Measurements from ENCODE around the gene AGRP.

Gene AGRP

GRCh38 chr16:67447508-67448076, 35.8 kb downstream of the AGRP start:
- peaks cover 64 to 90% of the 10 kb centered on the region in 2 experiments for H3K36me3 ChIP-seq (ENCODE audit: control insufficient read depth in 1 of 2, insufficient read depth in 2 of 2, low read depth in 1 of 2, low read length in 2 of 2)
- H3K14ac ChIP-seq (ENCODE audit: low read length in 2 of 2) = no peak overlapping the region
- no peak overlapping the region for H2BK5ac ChIP-seq (ENCODE audit: low read depth, low read length, poor library complexity, severe bottlenecking)
- 86% methylated on average over 5 of the region's 6 CpGs for WGBS
- peaks cover 37% of the 10 kb centered on the region for H3K4me1 ChIP-seq (ENCODE audit: control insufficient read depth, insufficient read depth, low read depth, low read length)
- no peak overlapping the region for H3K4me2 ChIP-seq (ENCODE audit: low read length, poor library complexity, severe bottlenecking)
- peak overlapping the region in 1 of 2 experiments; percentile 18 for H3K18ac ChIP-seq (ENCODE audit: low read depth in 1 of 2, low read length in 2 of 2)
- no peak overlapping the region for H4K8ac ChIP-seq (ENCODE audit: low read length)
- H3K27ac ChIP-seq (ENCODE audit: low read length, poor library complexity, severe bottlenecking) = no peak overlapping the region
- peak; percentile 55 for DNase-seq
- no peaks in the 10 kb centered on the region for H3K9me3 ChIP-seq (ENCODE audit: control insufficient read depth, low read length)
- no peak overlapping the region for H3K23ac ChIP-seq (ENCODE audit: low read length in 2 of 2)
- H4K91ac ChIP-seq (ENCODE audit: low read length) = no peak overlapping the region
- H3K27me3 ChIP-seq (ENCODE audit: control insufficient read depth in 1 of 2, insufficient read depth in 1 of 2, low read length in 2 of 2) = no peaks in the 10 kb centered on the region
- H2BK12ac ChIP-seq (ENCODE audit: low read length in 2 of 2) = peak overlapping the region in 1 of 2 experiments; percentile 6
- H2BK15ac ChIP-seq (ENCODE audit: low read depth, poor library complexity, severe bottlenecking) = no peak overlapping the region
- H2AFZ ChIP-seq (ENCODE audit: low read depth, low read length) = no peak overlapping the region
- no peak overlapping the region for H3K4ac ChIP-seq (ENCODE audit: low read depth in 1 of 2, low read length in 2 of 2)
- peak overlapping the region; percentile 65 for H3K9ac ChIP-seq (ENCODE audit: low read length)
- H2BK120ac ChIP-seq (ENCODE audit: low read depth, low read length) = no peak overlapping the region
- peaks cover 64% of the 10 kb centered on the region for H3K79me1 ChIP-seq (replicated peaks; ENCODE audit: low read length, poor library complexity, severe bottlenecking)
- no peak overlapping the region for H2AK5ac ChIP-seq (ENCODE audit: low read length, severe bottlenecking)
- peak overlapping the region in 1 of 2 experiments; percentile 44 for H3K4me3 ChIP-seq (ENCODE audit: insufficient read depth in 1 of 2, low read depth in 1 of 2, low read length in 2 of 2)

- H2BK5ac ChIP-seq (ENCODE audit: low read depth, low read length, poor library complexity, severe bottlenecking) = no peak overlapping the region
- peak overlapping the region in 1 of 2 experiments; percentile 23 for H3K18ac ChIP-seq (ENCODE audit: low read depth in 1 of 2, low read length in 2 of 2)
- 90% methylated on average over 8 of the region's 8 CpGs for WGBS
- DNase-seq = no peak
- H3K79me1 ChIP-seq (replicated peaks; ENCODE audit: low read length, poor library complexity, severe bottlenecking) = peaks cover 65% of the 10 kb centered on the region
- H3K4me2 ChIP-seq (ENCODE audit: low read length, poor library complexity, severe bottlenecking) = no peak overlapping the region
- H2AFZ ChIP-seq (ENCODE audit: low read depth, low read length) = no peak overlapping the region
- H3K4me1 ChIP-seq (ENCODE audit: control insufficient read depth, insufficient read depth, low read depth, low read length) = peaks cover 37% of the 10 kb centered on the region
- H2BK15ac ChIP-seq (ENCODE audit: low read depth, poor library complexity, severe bottlenecking) = peak overlapping the region; percentile 57
- peak overlapping the region; percentile 65 for H2BK120ac ChIP-seq (ENCODE audit: low read depth, low read length)
- H4K8ac ChIP-seq (ENCODE audit: low read length) = peak overlapping the region; percentile 81
- peak overlapping the region in 1 of 2 experiments; percentile 65 for H2BK12ac ChIP-seq (ENCODE audit: low read length in 2 of 2)
- H3K23ac ChIP-seq (ENCODE audit: low read length in 2 of 2) = no peak overlapping the region
- H3K9me3 ChIP-seq (ENCODE audit: control insufficient read depth, low read length) = no peaks in the 10 kb centered on the region
- H3K4ac ChIP-seq (ENCODE audit: low read depth in 1 of 2, low read length in 2 of 2) = peak overlapping the region; percentile 27 to 38
- no peak overlapping the region for H3K14ac ChIP-seq (ENCODE audit: low read length in 2 of 2)
- peak overlapping the region; percentile 58 for H4K91ac ChIP-seq (ENCODE audit: low read length)
- no peak overlapping the region for H2AK5ac ChIP-seq (ENCODE audit: low read length, severe bottlenecking)
- H3K27ac ChIP-seq (ENCODE audit: low read length, poor library complexity, severe bottlenecking) = no peak overlapping the region
- H3K4me3 ChIP-seq (ENCODE audit: insufficient read depth in 1 of 2, low read depth in 1 of 2, low read length in 2 of 2) = peak overlapping the region in 1 of 2 experiments; percentile 44
- H3K9ac ChIP-seq (ENCODE audit: low read length) = peak overlapping the region; percentile 65
- H3K27me3 ChIP-seq (ENCODE audit: control insufficient read depth in 1 of 2, insufficient read depth in 1 of 2, low read length in 2 of 2) = no peaks in the 10 kb centered on the region
- H3K36me3 ChIP-seq (ENCODE audit: control insufficient read depth in 1 of 2, insufficient read depth in 2 of 2, low read depth in 1 of 2, low read length in 2 of 2) = peaks cover 61 to 90% of the 10 kb centered on the region in 2 experiments
These were observed 36.3 kb downstream of the AGRP start for GRCh38 chr16:67446968-67447507.

GRCh38 chr16:67445913-67446907, 37.1 kb downstream of the AGRP start:
- H3K4me3 ChIP-seq (ENCODE audit: insufficient read depth in 1 of 2, low read depth in 1 of 2, low read length in 2 of 2) = no peak overlapping the region
- H4K91ac ChIP-seq (ENCODE audit: low read length) = peak overlapping the region; percentile 58
- no peak overlapping the region for H3K27ac ChIP-seq (ENCODE audit: low read length, poor library complexity, severe bottlenecking)
- H2BK5ac ChIP-seq (ENCODE audit: low read depth, low read length, poor library complexity, severe bottlenecking) = no peak overlapping the region
- H3K4me2 ChIP-seq (ENCODE audit: low read length, poor library complexity, severe bottlenecking) = no peak overlapping the region
- peak overlapping the region; percentile 31 for H4K8ac ChIP-seq (ENCODE audit: low read length)
- no peaks in the 10 kb centered on the region for H3K27me3 ChIP-seq (ENCODE audit: control insufficient read depth in 1 of 2, insufficient read depth in 1 of 2, low read length in 2 of 2)
- H2BK12ac ChIP-seq (ENCODE audit: low read length in 2 of 2) = peak overlapping the region; percentile 14 to 65
- H3K14ac ChIP-seq (ENCODE audit: low read length in 2 of 2) = no peak overlapping the region
- WGBS = 89% methylated on average over 11 of the region's 12 CpGs
- H3K4me1 ChIP-seq (ENCODE audit: control insufficient read depth, insufficient read depth, low read depth, low read length) = peaks cover 37% of the 10 kb centered on the region
- peak overlapping the region in 1 of 2 experiments; percentile 2 for H3K4ac ChIP-seq (ENCODE audit: low read depth in 1 of 2, low read length in 2 of 2)
- no peak for DNase-seq
- peaks cover 70% of the 10 kb centered on the region for H3K79me1 ChIP-seq (replicated peaks; ENCODE audit: low read length, poor library complexity, severe bottlenecking)
- peak overlapping the region; percentile 65 for H2BK120ac ChIP-seq (ENCODE audit: low read depth, low read length)
- H2AFZ ChIP-seq (ENCODE audit: low read depth, low read length) = no peak overlapping the region
- peak overlapping the region in 1 of 2 experiments; percentile 47 for H3K23ac ChIP-seq (ENCODE audit: low read length in 2 of 2)
- no peak overlapping the region for H2AK5ac ChIP-seq (ENCODE audit: low read length, severe bottlenecking)
- no peak overlapping the region for H2BK15ac ChIP-seq (ENCODE audit: low read depth, poor library complexity, severe bottlenecking)
- peak overlapping the region; percentile 65 for H3K9ac ChIP-seq (ENCODE audit: low read length)
- H3K9me3 ChIP-seq (ENCODE audit: control insufficient read depth, low read length) = no peaks in the 10 kb centered on the region
- peaks cover 61 to 88% of the 10 kb centered on the region in 2 experiments for H3K36me3 ChIP-seq (ENCODE audit: control insufficient read depth in 1 of 2, insufficient read depth in 2 of 2, low read depth in 1 of 2, low read length in 2 of 2)
- peak overlapping the region; percentile 23 to 42 for H3K18ac ChIP-seq (ENCODE audit: low read depth in 1 of 2, low read length in 2 of 2)
